Measurements from ENCODE around the gene NPW.

Gene NPW

GRCh38 chr16:2058420-2058819 lies 38.8 kb downstream of the NPW start:
- no peak for TF ChIP-seq CTCF (IDR thresholded peaks at IDR 0.05)
- Histone ChIP-seq H3K27ac (no peak overlapping the region), H3K36me3 (peaks cover 93% of the 10 kb centered on the region), H3K9me3 (no peaks in the 10 kb centered on the region), H3K4me1 (ENCODE audit: control insufficient read depth in 1 of 2, insufficient read depth in 1 of 2, low read depth in 1 of 2, low read length in 1 of 2) (no peaks in the 10 kb centered on the region), H3K27me3 (no peaks in the 10 kb centered on the region), H3K4me3 (ENCODE audit: low read depth in 1 of 2, low read length in 1 of 2) (no peak overlapping the region)

DNA sequence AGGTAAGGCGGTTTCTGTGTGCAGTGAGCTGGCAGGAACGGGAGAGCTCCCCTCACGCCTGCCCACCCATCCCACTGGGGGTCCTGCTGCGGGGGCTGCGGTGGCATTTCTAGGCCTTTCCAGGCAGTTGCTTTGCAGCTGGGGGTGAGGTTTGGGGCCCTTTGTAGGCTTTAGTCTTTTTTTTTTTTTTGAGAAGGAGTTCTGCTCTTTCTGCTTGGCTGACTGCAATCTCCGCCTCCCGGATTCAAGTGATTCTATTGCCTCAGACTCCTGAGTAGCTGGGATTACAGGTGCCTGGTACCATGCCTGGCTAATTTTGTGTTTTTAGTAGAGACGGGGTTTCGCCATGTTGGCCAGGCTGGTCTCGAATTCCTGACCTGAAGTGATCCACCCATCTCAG lies 39.3 kb downstream of the NPW start:
- no peak for TF ChIP-seq CTCF (IDR thresholded peaks at IDR 0.05)
- Histone ChIP-seq H3K4me3 (ENCODE audit: low read depth in 1 of 2, low read length in 1 of 2) (no peak overlapping the region), H3K27me3 (no peaks in the 10 kb centered on the region), H3K9me3 (no peaks in the 10 kb centered on the region), H3K36me3 (peaks cover 93% of the 10 kb centered on the region), H3K4me1 (ENCODE audit: control insufficient read depth in 1 of 2, insufficient read depth in 1 of 2, low read depth in 1 of 2, low read length in 1 of 2) (no peaks in the 10 kb centered on the region), H3K27ac (no peak overlapping the region)

DNA sequence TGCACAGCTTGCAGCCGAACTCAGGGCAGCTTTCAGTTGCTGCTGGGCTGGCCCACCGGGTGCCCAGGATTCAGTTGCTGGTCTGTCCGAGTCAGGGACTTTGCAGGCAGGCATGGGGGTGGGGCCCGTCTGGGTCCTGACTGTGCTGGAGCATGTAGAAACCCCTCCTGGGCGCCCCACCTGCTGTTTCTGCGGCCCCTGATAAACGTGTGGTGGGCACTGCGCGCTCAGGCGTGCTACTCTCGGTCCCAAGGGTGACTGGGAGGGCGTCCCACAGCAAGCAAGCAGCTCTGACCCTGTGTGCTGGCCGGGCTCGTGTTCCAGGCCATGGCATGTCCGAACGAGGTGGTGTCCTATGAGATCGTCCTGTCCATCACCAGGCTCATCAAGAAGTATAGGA lies 40.8 kb downstream of the NPW start:
- no peak overlapping the region for H3K27ac ChIP-seq
- H3K4me3 ChIP-seq (ENCODE audit: low read depth in 1 of 2, low read length in 1 of 2), result no peak overlapping the region
- peaks cover 92% of the 10 kb centered on the region for H3K36me3 ChIP-seq
- H3K4me1 ChIP-seq (ENCODE audit: control insufficient read depth in 1 of 2, insufficient read depth in 1 of 2, low read depth in 1 of 2, low read length in 1 of 2), result no peaks in the 10 kb centered on the region
- TF ChIP-seq CTCF (IDR thresholded peaks at IDR 0.05), result no peak
- H3K27me3 ChIP-seq, result no peaks in the 10 kb centered on the region
- no peaks in the 10 kb centered on the region for H3K9me3 ChIP-seq

- Histone ChIP-seq H3K27ac (no peak overlapping the region), H3K4me3 (ENCODE audit: low read depth in 1 of 2, low read length in 1 of 2) (no peak overlapping the region), H3K27me3 (no peaks in the 10 kb centered on the region), H3K36me3 (peaks cover 94% of the 10 kb centered on the region), H3K9me3 (no peaks in the 10 kb centered on the region), H3K4me1 (ENCODE audit: control insufficient read depth in 1 of 2, insufficient read depth in 1 of 2, low read depth in 1 of 2, low read length in 1 of 2) (no peaks in the 10 kb centered on the region)
- no peak for TF ChIP-seq CTCF (IDR thresholded peaks at IDR 0.05)
Measured at GRCh38 chr16:2061023-2061422, 41.4 kb downstream of the NPW start.

DNA sequence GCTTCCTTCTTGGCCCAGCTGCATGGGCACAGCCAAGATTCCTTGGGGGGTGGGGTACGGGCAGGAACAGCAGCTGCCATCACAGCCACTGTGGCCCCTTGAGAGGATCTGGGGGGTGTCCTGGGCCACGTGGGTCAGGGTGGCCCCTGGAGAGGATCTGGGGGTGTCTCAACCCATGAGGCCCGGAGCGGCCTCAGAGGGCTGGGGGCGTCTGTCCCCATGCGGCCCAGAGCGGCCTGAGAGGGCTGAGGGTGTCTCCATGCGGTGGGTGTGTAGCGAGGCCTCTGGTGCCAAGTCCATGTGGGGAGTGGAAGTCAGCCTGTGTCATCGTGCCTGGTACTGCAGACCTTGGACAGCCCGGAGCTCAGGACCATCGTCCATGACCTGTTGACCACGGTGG lies 41.9 kb downstream of the NPW start:
- H3K4me3 ChIP-seq (ENCODE audit: low read depth in 1 of 2, low read length in 1 of 2), result no peak overlapping the region
- TF ChIP-seq CTCF (IDR thresholded peaks at IDR 0.05), result no peak
- no peak overlapping the region for H3K27ac ChIP-seq
- no peaks in the 10 kb centered on the region for H3K9me3 ChIP-seq
- peaks cover 93% of the 10 kb centered on the region for H3K36me3 ChIP-seq
- H3K4me1 ChIP-seq (ENCODE audit: control insufficient read depth in 1 of 2, insufficient read depth in 1 of 2, low read depth in 1 of 2, low read length in 1 of 2), result no peaks in the 10 kb centered on the region
- H3K27me3 ChIP-seq, result no peaks in the 10 kb centered on the region

- H3K27ac ChIP-seq, result no peak overlapping the region
- H3K27me3 ChIP-seq, result no peaks in the 10 kb centered on the region
- no peak overlapping the region for H3K4me3 ChIP-seq (ENCODE audit: low read depth in 1 of 2, low read length in 1 of 2)
- H3K36me3 ChIP-seq, result peaks cover 94% of the 10 kb centered on the region
- TF ChIP-seq CTCF (IDR thresholded peaks at IDR 0.05), result no peak
- no peaks in the 10 kb centered on the region for H3K9me3 ChIP-seq
- H3K4me1 ChIP-seq (ENCODE audit: control insufficient read depth in 1 of 2, insufficient read depth in 1 of 2, low read depth in 1 of 2, low read length in 1 of 2), result no peaks in the 10 kb centered on the region
Measured at GRCh38 chr16:2062801-2063200, 43.2 kb downstream of the NPW start.

Data from neutrophil (primary cell).